Testis (tissue), 3 donors: ENCODE results near the gene FXYD3. TPM values are rescaled to one million over a fixed set of nuclear protein-coding genes. Genes with fewer than 3 reads are reported as not detected.

Experiments used
- DNase-seq: peaks from one replicate; pipeline ENCODE4 v3.0.0-alpha.2; 2019
- H3K27ac ChIP-seq, 2 donors: fragments of 200-600 bp; sonication (generic); one replicate each; pipeline ENCODE4 v1.5.1; 2019
- H3K27me3 ChIP-seq: fragments of 200-600 bp; sonication (generic); one replicate; pipeline ENCODE4 v1.5.1; 2019
- H3K36me3 ChIP-seq: fragments of 200-600 bp; sonication (generic); one replicate; pipeline ENCODE4 v1.5.1; 2017; ENCODE audit warnings: low read depth; ENCODE audit errors: missing control alignments
- H3K4me1 ChIP-seq: fragments of 200-600 bp; sonication (generic); one replicate; pipeline ENCODE4 v1.5.1; 2019
- H3K4me3 ChIP-seq, 2 donors: fragments of 200-600 bp; sonication (generic); one replicate each; pipeline ENCODE4 v1.5.1; 2017 to 2019
- H3K9me3 ChIP-seq: fragments of 200-600 bp; sonication (generic); one replicate; pipeline ENCODE4 v1.5.1; 2017
- POLR2A ChIP-seq: fragments of 450-650 bp; IDR thresholded peaks from one replicate; pipeline ENCODE4 v1.6.1; 2017; ENCODE audit warnings: antibody characterized with exemption, mild to moderate bottlenecking, moderate library complexity
- WGBS, 2 donors: methylation state at CpG; one replicate each; pipeline ENCODE4 v1.1.5; 2018; 5-methylcytosine and 5-hydroxymethylcytosine counted together
- intact Hi-C: fragments of 100-400 bp; cut with DNase I; formaldehyde crosslinking; loops from one replicate; pipeline ENCODE4 v1.15.1; 2023; ENCODE audit warnings: low total_unique reads
- polyA plus RNA-seq: library from polyadenylated mRNA; stranded (reverse); fragments of 350-450 nt; fragmentation: Illumina TruSeq; extraction: RNeasy Lipid Tissue Mini Kit (QIAGEN cat#74804); gene quantifications from one replicate; pipeline ENCODE4 v1.2.3, GENCODE V29; 2014; ENCODE audit warnings: low read depth, low replicate concordance; ENCODE audit not compliant: insufficient read depth
- total RNA-seq, 2 donors: library from RNA; depleted of rRNA; stranded (reverse); fragments of >200 nt; gene quantifications; one replicate each; pipeline ENCODE4 v1.2.3, GENCODE V29; 2016
- TF ChIP-seq, protein P1 (sequence below), 3 experiments: fragments of 450-650 bp in 2 of 3; fragments of 200-600 bp in 1 of 3; sonication (generic) in 1 of 3; IDR thresholded peaks; one replicate each; pipeline ENCODE4 v1.5.1; 2016 to 2019; ENCODE audit warnings: antibody characterized with exemption in 3 of 3, mild to moderate bottlenecking in 2 of 3, moderate library complexity in 1 of 3

Gene FXYD3
- total and polyA plus RNA-seq, 3 donors from 2014 or later = 2.6 TPM; not detected in 2

DNA sequence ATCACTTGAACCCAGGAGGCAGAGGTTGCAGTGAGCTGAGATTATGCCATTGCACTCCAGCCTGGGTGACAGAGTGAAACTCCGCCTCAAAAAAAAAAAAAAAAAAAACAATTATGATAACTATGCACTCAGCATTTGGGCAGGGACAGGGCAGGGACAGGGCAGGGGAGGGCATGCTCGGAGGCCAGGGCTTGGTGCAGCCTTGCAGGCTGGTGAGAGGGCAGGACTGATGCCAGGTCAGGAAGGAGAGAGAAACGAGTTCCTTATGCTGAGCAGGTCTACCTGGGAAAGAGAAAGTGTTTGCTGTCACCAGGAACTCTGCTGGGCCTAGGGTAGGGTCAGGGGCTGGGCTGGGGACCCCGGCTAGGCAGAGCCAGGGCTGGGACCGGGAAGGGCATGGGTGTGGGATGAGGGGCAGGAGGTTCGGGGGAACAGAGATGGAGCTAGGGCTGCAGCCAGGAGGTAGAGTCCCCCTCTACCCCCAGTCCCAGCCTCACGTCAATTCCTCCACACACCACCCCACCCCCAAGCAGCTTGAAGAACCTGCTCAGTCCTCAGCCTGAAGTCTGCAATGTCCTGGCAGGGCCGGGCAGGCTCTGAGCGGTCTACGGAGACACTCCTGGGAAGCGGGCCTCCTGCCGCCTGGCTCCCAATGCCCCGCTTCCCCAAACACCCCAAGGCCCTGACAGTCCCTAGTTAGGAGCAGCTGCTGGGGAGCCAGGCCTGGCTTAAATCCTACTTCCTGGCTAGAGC is 2.8 kb downstream of the FXYD3 start:
- Histone ChIP-seq H3K36me3 (no peaks in the 10 kb centered on the region), H3K9me3 (no peaks in the 10 kb centered on the region), H3K27me3 (no peaks in the 10 kb centered on the region), H3K4me3 (no peak overlapping the region), H3K27ac (no peak overlapping the region), H3K4me1 (peaks cover 6% of the 10 kb centered on the region)
- TF ChIP-seq POLR2A = no peak
- intact Hi-C loops = no loop called here
- DNase-seq = no peak
- WGBS, 2 donors = 84 to 86% methylated on average over 3 to 13 of the region's 13 CpGs

DNA sequence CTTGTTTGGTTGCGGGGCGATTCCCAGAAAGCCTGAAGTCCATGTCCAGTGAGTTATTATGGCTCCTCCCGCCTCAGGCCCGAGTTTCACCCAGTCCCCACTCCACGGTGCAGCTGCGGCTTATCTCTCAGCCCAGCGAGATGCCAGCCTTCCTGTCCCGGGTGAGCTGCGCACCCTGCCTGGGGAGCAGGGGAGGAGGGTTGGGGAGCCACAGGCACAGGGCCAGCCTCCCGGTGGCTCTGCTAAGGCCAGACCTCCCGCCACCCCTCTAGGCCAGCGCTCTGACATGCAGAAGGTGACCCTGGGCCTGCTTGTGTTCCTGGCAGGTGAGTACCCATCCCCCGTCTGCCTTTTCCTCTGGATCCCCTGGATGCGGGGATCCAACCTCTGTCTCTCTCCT is 3.5 kb downstream of the FXYD3 start:
- TF ChIP-seq, protein P1, sequence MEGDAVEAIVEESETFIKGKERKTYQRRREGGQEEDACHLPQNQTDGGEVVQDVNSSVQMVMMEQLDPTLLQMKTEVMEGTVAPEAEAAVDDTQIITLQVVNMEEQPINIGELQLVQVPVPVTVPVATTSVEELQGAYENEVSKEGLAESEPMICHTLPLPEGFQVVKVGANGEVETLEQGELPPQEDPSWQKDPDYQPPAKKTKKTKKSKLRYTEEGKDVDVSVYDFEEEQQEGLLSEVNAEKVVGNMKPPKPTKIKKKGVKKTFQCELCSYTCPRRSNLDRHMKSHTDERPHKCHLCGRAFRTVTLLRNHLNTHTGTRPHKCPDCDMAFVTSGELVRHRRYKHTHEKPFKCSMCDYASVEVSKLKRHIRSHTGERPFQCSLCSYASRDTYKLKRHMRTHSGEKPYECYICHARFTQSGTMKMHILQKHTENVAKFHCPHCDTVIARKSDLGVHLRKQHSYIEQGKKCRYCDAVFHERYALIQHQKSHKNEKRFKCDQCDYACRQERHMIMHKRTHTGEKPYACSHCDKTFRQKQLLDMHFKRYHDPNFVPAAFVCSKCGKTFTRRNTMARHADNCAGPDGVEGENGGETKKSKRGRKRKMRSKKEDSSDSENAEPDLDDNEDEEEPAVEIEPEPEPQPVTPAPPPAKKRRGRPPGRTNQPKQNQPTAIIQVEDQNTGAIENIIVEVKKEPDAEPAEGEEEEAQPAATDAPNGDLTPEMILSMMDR (IDR thresholded peaks at IDR 0.05) = no peak
- no peak for TF ChIP-seq POLR2A
- no peak overlapping the region for H3K27ac ChIP-seq
- intact Hi-C loops = no loop called here
- no peak overlapping the region for H3K4me3 ChIP-seq
- H3K4me1 ChIP-seq = peaks cover 9% of the 10 kb centered on the region
- DNase-seq = no peak
- H3K9me3 ChIP-seq = no peaks in the 10 kb centered on the region
- H3K27me3 ChIP-seq = no peaks in the 10 kb centered on the region
- no peaks in the 10 kb centered on the region for H3K36me3 ChIP-seq
- 75 to 94% methylated on average over 9 to 14 of the region's 14 CpGs for WGBS, 2 donors

DNA sequence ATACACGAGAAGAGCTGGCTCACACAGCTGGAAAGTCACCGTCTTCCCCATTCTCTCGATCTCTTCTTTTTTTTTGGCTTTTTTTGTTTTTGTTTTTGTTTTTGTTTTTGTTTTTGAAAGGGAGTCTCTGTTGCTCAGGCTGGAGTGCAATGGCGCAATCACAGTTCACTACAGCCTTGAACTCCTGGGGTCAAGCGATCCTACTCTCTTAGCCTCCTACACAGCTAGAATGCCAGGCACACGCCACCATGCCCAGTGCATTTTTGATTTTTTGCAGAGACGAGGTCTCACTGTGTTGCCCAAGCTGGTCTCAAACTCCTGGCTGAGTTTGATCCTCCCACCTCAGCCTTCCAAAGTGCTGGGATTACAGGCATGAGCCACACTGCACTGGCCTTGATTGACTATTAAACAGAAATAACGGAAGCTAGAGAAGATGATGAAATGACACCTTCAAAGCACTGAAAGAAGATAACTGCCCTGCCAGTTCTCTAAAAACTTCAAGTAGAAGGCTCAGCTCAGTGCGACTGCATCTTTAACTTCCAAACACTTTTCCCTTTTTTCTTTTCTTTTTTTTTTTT is 4.0 kb downstream of the FXYD3 start:
- peaks cover 12% of the 10 kb centered on the region for H3K4me1 ChIP-seq
- no peaks in the 10 kb centered on the region for H3K36me3 ChIP-seq
- no peak for DNase-seq
- H3K27me3 ChIP-seq = no peaks in the 10 kb centered on the region
- TF ChIP-seq, protein P1 (IDR thresholded peaks at IDR 0.05) = no peak
- no peak for TF ChIP-seq POLR2A
- H3K4me3 ChIP-seq = no peak overlapping the region
- intact Hi-C loops = no loop called here
- 75 to 77% methylated on average over 9 of the region's 9 CpGs for WGBS, 2 donors
- no peak overlapping the region for H3K27ac ChIP-seq
- H3K9me3 ChIP-seq = no peaks in the 10 kb centered on the region

DNA sequence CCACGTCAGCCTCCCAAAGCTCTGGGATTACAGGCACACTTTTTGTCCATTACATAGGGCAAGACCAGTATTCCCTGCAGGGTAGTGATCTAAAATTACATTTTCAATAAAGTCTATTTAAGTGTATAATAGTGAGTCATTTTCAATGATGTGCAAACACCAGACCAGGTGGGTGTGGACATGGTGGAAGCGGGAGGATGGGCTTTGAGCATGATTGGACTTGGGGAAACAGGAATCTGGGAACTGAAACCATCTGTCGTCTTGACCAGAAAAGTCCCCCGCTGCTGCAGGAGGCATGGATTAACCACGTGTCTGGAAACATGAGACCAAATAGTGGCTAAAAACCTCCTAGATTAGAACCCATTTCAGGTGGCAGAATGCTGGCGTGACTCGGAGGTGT is 4.9 kb downstream of the FXYD3 start:
- H3K36me3 ChIP-seq = no peaks in the 10 kb centered on the region
- H3K4me3 ChIP-seq = no peak overlapping the region
- intact Hi-C loops = no loop called here
- H3K27me3 ChIP-seq = no peaks in the 10 kb centered on the region
- WGBS, 2 donors = 61 to 69% methylated on average over 7 of the region's 7 CpGs
- H3K4me1 ChIP-seq = peaks cover 21% of the 10 kb centered on the region
- H3K9me3 ChIP-seq = no peaks in the 10 kb centered on the region
- TF ChIP-seq, protein P1 (IDR thresholded peaks at IDR 0.05) = no peak
- no peak for TF ChIP-seq POLR2A
- no peak for DNase-seq
- no peak overlapping the region for H3K27ac ChIP-seq

DNA sequence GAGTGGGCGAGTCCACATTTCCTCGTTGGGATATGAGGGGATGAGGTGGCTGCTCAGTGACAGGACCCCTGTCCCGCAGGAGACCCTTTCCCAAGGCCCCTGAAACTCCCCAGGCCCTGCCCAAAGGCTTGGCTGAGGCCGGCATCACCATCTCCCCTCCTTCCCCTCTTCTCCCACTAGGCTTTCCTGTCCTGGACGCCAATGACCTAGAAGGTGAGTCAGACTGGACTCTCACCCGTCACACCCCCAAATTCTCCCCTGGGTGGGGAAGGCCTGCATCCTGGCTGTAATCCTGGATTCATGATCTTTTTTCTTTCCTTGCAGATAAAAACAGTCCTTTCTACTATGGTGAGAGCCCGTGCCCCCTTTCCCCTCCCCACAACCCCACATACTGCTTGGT is 5.3 kb downstream of the FXYD3 start:
- Histone ChIP-seq H3K9me3 (no peaks in the 10 kb centered on the region), H3K4me3 (no peak overlapping the region), H3K36me3 (no peaks in the 10 kb centered on the region), H3K27me3 (no peaks in the 10 kb centered on the region), H3K27ac (no peak overlapping the region), H3K4me1 (peaks cover 25% of the 10 kb centered on the region)
- intact Hi-C loops = no loop called here
- 72 to 77% methylated on average over 7 of the region's 7 CpGs for WGBS, 2 donors
- no peak for TF ChIP-seq POLR2A
- no peak for DNase-seq
